HEK293 (cell line): ENCODE results near the gene SIK2.

ENCODE experiments used
- CTCF ChIA-PET: fragments of 350-600 bp; formaldehyde crosslinking; extraction: SDS; loops from one replicate; lab custom pipeline; 2021; ENCODE audit warnings: antibody characterized with exemption; lab: Yijun Ruan, JAX
- POLR2A ChIA-PET: fragments of 300-600 bp; formaldehyde crosslinking; extraction: SDS; loops from one replicate; lab custom pipeline; 2020; ENCODE audit warnings: antibody characterized with exemption, inconsistent platforms; lab: Yijun Ruan, JAX
- H3K27ac ChIP-seq: fragments of 200-500 bp; sonication (Bioruptor generic); 2 replicates; pipeline ENCODE4 v1.5.1; 2014; ENCODE audit warnings: low read depth, low read length, control low read depth, inconsistent platforms; ENCODE audit errors: extremely low read depth
- H3K36me3 ChIP-seq, 2 experiments: fragments of 200-500 bp in 1 of 2; sonication (Bioruptor generic) in 1 of 2; 1 replicate in 1 of 2; 2 replicates in 1 of 2; pipeline ENCODE4 v1.5.1; 2014 to 2017; ENCODE audit warnings: inconsistent platforms in 2 of 2, low read length in 2 of 2; ENCODE audit not compliant: control insufficient read depth in 2 of 2, insufficient read depth in 1 of 2
- H3K4me1 ChIP-seq: fragments of 200-500 bp; sonication (Bioruptor generic); 2 replicates; pipeline ENCODE4 v1.5.1; 2014; ENCODE audit warnings: mild to moderate bottlenecking, low read length, inconsistent platforms; ENCODE audit not compliant: control insufficient read depth, insufficient read depth
- H3K4me3 ChIP-seq: 2 replicates; pipeline ENCODE4 v1.5.1; 2011; ENCODE audit warnings: low read depth, mild to moderate bottlenecking, control low read depth, low read length, moderate library complexity
- H3K9me3 ChIP-seq: fragments of 200-500 bp; sonication (Bioruptor generic); 2 replicates; pipeline ENCODE4 v1.5.1; 2014; ENCODE audit warnings: low read depth, low read length, inconsistent platforms; ENCODE audit not compliant: control insufficient read depth, insufficient read depth
- GLIS2 ChIP-seq: fragments of 450-650 bp; formaldehyde crosslinking; IDR thresholded peaks from 2 replicates; pipeline ENCODE4 v1.5.1; 2016; ENCODE audit warnings: missing biosample characterization, missing genetic modification characterization
- KLF9 ChIP-seq: fragments of 450-650 bp; formaldehyde crosslinking; IDR thresholded peaks from 2 replicates; pipeline ENCODE4 v1.5.1; 2016; ENCODE audit warnings: missing biosample characterization, missing genetic modification characterization, low read depth
- OVOL3 ChIP-seq: fragments of 450-650 bp; formaldehyde crosslinking; IDR thresholded peaks from 2 replicates; pipeline ENCODE4 v1.5.1; 2016; ENCODE audit warnings: missing biosample characterization, missing genetic modification characterization
- REPIN1 ChIP-seq: fragments of 450-650 bp; formaldehyde crosslinking; IDR thresholded peaks from 2 replicates; pipeline ENCODE4 v1.5.1; 2017; ENCODE audit warnings: missing biosample characterization, missing genetic modification characterization, low read depth
- YY2 ChIP-seq: fragments of 450-650 bp; formaldehyde crosslinking; IDR thresholded peaks from 2 replicates; pipeline ENCODE4 v1.5.1; 2016; ENCODE audit warnings: missing biosample characterization, missing genetic modification characterization
- ZBTB8A ChIP-seq: fragments of 450-650 bp; formaldehyde crosslinking; IDR thresholded peaks from 2 replicates; pipeline ENCODE4 v1.5.1; 2016; ENCODE audit warnings: missing biosample characterization, missing genetic modification characterization
- ZNF132 ChIP-seq: fragments of 450-650 bp; formaldehyde crosslinking; IDR thresholded peaks from 2 replicates; pipeline ENCODE4 v1.5.1; 2017; ENCODE audit warnings: missing biosample characterization, missing genetic modification characterization, borderline replicate concordance
- ZNF174 ChIP-seq: fragments of 450-650 bp; formaldehyde crosslinking; IDR thresholded peaks from 2 replicates; pipeline ENCODE4 v1.5.0; 2017; ENCODE audit warnings: missing biosample characterization, mild to moderate bottlenecking, missing genetic modification characterization
- ZNF19 ChIP-seq: fragments of 450-650 bp; formaldehyde crosslinking; IDR thresholded peaks from 2 replicates; pipeline ENCODE4; 2016; ENCODE audit warnings: missing biosample characterization, missing genetic modification characterization, low read depth
- ZNF266 ChIP-seq: fragments of 450-650 bp; formaldehyde crosslinking; IDR thresholded peaks from 2 replicates; pipeline ENCODE4 v1.5.1; 2016; ENCODE audit warnings: missing biosample characterization, missing genetic modification characterization, low read depth
- ZNF37A ChIP-seq: fragments of 450-650 bp; IDR thresholded peaks from 2 replicates; pipeline ENCODE4 v1.5.1; 2018; ENCODE audit warnings: missing biosample characterization, missing genetic modification characterization
- ZNF404 ChIP-seq: fragments of 450-650 bp; formaldehyde crosslinking; IDR thresholded peaks from 2 replicates; pipeline ENCODE4 v1.5.1; 2017; ENCODE audit warnings: missing biosample characterization, missing genetic modification characterization
- ZXDB ChIP-seq: fragments of 450-650 bp; formaldehyde crosslinking; IDR thresholded peaks from 2 replicates; pipeline ENCODE4 v1.5.1; 2016; ENCODE audit warnings: missing biosample characterization, missing genetic modification characterization
- TF ChIP-seq, protein P1 (sequence below): fragments of 450-650 bp; formaldehyde crosslinking; IDR thresholded peaks from 2 replicates; pipeline ENCODE4 v1.5.1; 2016; ENCODE audit warnings: missing biosample characterization, missing genetic modification characterization, borderline replicate concordance
- TF ChIP-seq, protein P2 (sequence below): fragments of 450-650 bp; formaldehyde crosslinking; IDR thresholded peaks from 2 replicates; pipeline ENCODE4 v1.5.1; 2017; ENCODE audit warnings: missing biosample characterization, missing genetic modification characterization
- TF ChIP-seq, protein P3 (sequence below): fragments of 450-650 bp; formaldehyde crosslinking; IDR thresholded peaks from 2 replicates; pipeline ENCODE4 v1.5.1; 2016; ENCODE audit warnings: missing biosample characterization, missing genetic modification characterization
- TF ChIP-seq, protein P4 (sequence below): fragments of 450-650 bp; formaldehyde crosslinking; IDR thresholded peaks from 2 replicates; pipeline ENCODE4 v1.5.1; 2016; ENCODE audit warnings: missing biosample characterization, missing genetic modification characterization
- TF ChIP-seq, protein P5 (sequence below): fragments of 450-650 bp; formaldehyde crosslinking; IDR thresholded peaks from 2 replicates; pipeline ENCODE4 v1.5.1; 2016; ENCODE audit warnings: missing biosample characterization, missing genetic modification characterization
- TF ChIP-seq, protein P6 (sequence below): fragments of 450-650 bp; formaldehyde crosslinking; IDR thresholded peaks from 2 replicates; pipeline ENCODE4 v1.5.1; 2017; ENCODE audit warnings: missing biosample characterization, missing genetic modification characterization

The SIK2 gene

DNA sequence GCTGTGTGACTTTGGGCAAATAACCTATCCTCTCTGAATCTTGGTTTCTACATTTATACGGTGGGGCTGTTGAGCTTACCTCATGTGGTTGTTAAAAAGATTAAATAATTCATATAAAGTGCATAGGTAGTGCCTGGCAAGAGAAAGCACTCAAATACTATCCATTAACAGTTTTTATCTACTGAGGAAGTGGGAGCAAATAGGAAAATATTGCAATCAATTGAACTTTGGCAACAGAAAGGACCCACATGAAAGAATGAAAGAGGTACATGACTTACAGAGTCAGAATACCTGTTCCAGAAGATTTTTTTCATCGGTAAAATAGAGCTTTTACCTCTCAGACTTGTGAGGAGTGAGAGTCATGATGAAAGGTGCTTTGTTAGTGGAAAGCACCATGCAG is 170.3 kb downstream of the SIK2 start (continued):
- TF ChIP-seq, protein P1, sequence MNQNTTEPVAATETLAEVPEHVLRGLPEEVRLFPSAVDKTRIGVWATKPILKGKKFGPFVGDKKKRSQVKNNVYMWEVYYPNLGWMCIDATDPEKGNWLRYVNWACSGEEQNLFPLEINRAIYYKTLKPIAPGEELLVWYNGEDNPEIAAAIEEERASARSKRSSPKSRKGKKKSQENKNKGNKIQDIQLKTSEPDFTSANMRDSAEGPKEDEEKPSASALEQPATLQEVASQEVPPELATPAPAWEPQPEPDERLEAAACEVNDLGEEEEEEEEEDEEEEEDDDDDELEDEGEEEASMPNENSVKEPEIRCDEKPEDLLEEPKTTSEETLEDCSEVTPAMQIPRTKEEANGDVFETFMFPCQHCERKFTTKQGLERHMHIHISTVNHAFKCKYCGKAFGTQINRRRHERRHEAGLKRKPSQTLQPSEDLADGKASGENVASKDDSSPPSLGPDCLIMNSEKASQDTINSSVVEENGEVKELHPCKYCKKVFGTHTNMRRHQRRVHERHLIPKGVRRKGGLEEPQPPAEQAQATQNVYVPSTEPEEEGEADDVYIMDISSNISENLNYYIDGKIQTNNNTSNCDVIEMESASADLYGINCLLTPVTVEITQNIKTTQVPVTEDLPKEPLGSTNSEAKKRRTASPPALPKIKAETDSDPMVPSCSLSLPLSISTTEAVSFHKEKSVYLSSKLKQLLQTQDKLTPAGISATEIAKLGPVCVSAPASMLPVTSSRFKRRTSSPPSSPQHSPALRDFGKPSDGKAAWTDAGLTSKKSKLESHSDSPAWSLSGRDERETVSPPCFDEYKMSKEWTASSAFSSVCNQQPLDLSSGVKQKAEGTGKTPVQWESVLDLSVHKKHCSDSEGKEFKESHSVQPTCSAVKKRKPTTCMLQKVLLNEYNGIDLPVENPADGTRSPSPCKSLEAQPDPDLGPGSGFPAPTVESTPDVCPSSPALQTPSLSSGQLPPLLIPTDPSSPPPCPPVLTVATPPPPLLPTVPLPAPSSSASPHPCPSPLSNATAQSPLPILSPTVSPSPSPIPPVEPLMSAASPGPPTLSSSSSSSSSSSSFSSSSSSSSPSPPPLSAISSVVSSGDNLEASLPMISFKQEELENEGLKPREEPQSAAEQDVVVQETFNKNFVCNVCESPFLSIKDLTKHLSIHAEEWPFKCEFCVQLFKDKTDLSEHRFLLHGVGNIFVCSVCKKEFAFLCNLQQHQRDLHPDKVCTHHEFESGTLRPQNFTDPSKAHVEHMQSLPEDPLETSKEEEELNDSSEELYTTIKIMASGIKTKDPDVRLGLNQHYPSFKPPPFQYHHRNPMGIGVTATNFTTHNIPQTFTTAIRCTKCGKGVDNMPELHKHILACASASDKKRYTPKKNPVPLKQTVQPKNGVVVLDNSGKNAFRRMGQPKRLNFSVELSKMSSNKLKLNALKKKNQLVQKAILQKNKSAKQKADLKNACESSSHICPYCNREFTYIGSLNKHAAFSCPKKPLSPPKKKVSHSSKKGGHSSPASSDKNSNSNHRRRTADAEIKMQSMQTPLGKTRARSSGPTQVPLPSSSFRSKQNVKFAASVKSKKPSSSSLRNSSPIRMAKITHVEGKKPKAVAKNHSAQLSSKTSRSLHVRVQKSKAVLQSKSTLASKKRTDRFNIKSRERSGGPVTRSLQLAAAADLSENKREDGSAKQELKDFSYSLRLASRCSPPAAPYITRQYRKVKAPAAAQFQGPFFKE (tag by site-specific recombination): no peak
- TF ChIP-seq ZNF174 (tag by site-specific recombination) (no peak), ZNF132 (no peak), ZNF37A (tag by site-specific recombination) (no peak), ZNF19 (no peak), ZNF404 (tag by site-specific recombination) (no peak), GLIS2 (no peak), YY2 (tag by site-specific recombination) (no peak), ZXDB (tag by site-specific recombination) (no peak), ZBTB8A (tag by site-specific recombination) (no peak), REPIN1 (tag by site-specific recombination) (no peak)
- TF ChIP-seq, protein P2, sequence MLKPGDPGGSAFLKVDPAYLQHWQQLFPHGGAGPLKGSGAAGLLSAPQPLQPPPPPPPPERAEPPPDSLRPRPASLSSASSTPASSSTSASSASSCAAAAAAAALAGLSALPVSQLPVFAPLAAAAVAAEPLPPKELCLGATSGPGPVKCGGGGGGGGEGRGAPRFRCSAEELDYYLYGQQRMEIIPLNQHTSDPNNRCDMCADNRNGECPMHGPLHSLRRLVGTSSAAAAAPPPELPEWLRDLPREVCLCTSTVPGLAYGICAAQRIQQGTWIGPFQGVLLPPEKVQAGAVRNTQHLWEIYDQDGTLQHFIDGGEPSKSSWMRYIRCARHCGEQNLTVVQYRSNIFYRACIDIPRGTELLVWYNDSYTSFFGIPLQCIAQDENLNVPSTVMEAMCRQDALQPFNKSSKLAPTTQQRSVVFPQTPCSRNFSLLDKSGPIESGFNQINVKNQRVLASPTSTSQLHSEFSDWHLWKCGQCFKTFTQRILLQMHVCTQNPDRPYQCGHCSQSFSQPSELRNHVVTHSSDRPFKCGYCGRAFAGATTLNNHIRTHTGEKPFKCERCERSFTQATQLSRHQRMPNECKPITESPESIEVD: no peak
- TF ChIP-seq, protein P3, sequence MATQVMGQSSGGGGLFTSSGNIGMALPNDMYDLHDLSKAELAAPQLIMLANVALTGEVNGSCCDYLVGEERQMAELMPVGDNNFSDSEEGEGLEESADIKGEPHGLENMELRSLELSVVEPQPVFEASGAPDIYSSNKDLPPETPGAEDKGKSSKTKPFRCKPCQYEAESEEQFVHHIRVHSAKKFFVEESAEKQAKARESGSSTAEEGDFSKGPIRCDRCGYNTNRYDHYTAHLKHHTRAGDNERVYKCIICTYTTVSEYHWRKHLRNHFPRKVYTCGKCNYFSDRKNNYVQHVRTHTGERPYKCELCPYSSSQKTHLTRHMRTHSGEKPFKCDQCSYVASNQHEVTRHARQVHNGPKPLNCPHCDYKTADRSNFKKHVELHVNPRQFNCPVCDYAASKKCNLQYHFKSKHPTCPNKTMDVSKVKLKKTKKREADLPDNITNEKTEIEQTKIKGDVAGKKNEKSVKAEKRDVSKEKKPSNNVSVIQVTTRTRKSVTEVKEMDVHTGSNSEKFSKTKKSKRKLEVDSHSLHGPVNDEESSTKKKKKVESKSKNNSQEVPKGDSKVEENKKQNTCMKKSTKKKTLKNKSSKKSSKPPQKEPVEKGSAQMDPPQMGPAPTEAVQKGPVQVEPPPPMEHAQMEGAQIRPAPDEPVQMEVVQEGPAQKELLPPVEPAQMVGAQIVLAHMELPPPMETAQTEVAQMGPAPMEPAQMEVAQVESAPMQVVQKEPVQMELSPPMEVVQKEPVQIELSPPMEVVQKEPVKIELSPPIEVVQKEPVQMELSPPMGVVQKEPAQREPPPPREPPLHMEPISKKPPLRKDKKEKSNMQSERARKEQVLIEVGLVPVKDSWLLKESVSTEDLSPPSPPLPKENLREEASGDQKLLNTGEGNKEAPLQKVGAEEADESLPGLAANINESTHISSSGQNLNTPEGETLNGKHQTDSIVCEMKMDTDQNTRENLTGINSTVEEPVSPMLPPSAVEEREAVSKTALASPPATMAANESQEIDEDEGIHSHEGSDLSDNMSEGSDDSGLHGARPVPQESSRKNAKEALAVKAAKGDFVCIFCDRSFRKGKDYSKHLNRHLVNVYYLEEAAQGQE (tag by site-specific recombination): no peak

DNA sequence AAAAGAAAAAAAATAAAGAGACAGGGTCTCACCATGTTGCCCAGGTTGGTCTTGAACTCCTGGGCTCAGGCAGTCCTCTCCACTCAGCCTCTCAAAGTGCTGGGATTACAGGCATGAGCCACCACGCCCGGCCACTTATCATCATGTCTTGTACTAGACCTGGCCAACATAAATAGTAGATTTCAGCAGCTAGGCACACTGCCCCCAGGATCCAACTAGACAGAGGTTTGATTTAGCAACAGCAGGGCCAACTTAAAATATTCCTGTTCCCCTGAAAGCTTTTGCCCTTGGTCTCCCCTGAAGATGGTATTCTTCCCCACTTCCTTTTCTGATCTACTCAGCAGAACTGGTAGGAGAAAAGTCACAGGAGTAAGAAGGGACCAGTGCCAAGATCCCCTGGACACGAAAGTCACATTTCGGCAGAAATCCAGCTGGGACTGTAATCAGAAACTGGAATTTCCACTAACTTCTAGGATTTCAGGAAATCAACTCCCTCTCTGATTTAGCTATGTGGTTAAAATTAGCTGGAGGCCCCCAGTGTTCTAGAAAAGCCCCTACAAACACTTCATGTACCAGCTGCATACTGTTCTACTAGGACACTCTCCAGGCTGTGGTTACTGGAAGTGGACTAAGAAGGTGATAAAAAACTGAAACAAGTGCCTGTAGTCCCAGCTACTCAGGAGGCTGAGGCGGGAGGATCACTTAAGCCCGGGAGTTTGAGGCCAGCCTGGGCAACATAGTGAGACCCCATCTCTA is 172.9 kb downstream of the SIK2 start:
- H3K4me1 ChIP-seq: no peaks in the 10 kb centered on the region
- ChIA-PET POLR2A (no interaction called here), CTCF (interaction anchor here (0.5 to 5.3 kb wide), 5 partner anchors 171 to 346 kb away, joined by 3 to 38 read pairs (median 6); no protein-coding TSS in a partner anchor)
- H3K36me3 ChIP-seq: no peaks in the 10 kb centered on the region
- H3K27ac ChIP-seq: no peak overlapping the region
- no peaks in the 10 kb centered on the region for H3K9me3 ChIP-seq
- no peak overlapping the region for H3K4me3 ChIP-seq
- TF ChIP-seq, protein P4, sequence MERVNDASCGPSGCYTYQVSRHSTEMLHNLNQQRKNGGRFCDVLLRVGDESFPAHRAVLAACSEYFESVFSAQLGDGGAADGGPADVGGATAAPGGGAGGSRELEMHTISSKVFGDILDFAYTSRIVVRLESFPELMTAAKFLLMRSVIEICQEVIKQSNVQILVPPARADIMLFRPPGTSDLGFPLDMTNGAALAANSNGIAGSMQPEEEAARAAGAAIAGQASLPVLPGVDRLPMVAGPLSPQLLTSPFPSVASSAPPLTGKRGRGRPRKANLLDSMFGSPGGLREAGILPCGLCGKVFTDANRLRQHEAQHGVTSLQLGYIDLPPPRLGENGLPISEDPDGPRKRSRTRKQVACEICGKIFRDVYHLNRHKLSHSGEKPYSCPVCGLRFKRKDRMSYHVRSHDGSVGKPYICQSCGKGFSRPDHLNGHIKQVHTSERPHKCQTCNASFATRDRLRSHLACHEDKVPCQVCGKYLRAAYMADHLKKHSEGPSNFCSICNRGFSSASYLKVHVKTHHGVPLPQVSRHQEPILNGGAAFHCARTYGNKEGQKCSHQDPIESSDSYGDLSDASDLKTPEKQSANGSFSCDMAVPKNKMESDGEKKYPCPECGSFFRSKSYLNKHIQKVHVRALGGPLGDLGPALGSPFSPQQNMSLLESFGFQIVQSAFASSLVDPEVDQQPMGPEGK (tag by site-specific recombination): no peak
- TF ChIP-seq ZNF266: no peak
- TF ChIP-seq, protein P5, sequence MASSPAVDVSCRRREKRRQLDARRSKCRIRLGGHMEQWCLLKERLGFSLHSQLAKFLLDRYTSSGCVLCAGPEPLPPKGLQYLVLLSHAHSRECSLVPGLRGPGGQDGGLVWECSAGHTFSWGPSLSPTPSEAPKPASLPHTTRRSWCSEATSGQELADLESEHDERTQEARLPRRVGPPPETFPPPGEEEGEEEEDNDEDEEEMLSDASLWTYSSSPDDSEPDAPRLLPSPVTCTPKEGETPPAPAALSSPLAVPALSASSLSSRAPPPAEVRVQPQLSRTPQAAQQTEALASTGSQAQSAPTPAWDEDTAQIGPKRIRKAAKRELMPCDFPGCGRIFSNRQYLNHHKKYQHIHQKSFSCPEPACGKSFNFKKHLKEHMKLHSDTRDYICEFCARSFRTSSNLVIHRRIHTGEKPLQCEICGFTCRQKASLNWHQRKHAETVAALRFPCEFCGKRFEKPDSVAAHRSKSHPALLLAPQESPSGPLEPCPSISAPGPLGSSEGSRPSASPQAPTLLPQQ (tag by site-specific recombination): no peak
- TF ChIP-seq, protein P6, sequence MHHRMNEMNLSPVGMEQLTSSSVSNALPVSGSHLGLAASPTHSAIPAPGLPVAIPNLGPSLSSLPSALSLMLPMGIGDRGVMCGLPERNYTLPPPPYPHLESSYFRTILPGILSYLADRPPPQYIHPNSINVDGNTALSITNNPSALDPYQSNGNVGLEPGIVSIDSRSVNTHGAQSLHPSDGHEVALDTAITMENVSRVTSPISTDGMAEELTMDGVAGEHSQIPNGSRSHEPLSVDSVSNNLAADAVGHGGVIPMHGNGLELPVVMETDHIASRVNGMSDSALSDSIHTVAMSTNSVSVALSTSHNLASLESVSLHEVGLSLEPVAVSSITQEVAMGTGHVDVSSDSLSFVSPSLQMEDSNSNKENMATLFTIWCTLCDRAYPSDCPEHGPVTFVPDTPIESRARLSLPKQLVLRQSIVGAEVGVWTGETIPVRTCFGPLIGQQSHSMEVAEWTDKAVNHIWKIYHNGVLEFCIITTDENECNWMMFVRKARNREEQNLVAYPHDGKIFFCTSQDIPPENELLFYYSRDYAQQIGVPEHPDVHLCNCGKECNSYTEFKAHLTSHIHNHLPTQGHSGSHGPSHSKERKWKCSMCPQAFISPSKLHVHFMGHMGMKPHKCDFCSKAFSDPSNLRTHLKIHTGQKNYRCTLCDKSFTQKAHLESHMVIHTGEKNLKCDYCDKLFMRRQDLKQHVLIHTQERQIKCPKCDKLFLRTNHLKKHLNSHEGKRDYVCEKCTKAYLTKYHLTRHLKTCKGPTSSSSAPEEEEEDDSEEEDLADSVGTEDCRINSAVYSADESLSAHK (tag by site-specific recombination): no peak
- no peak for TF ChIP-seq KLF9 (tag by site-specific recombination)
- TF ChIP-seq OVOL3 (tag by site-specific recombination): no peak
